GM12892 (cell line): Measurements from ENCODE around the gene TEX101.

Source experiments
- POLR2A ChIP-seq: IDR thresholded peaks from 2 replicates; pipeline ENCODE4 v1.6.1; 2011; ENCODE audit warnings: low read depth, low read length, control low read depth
- POLR2AphosphoS5 ChIP-seq: IDR thresholded peaks from 2 replicates; pipeline ENCODE4 v1.6.1; 2011; ENCODE audit warnings: low read depth, low read length, control low read depth
- TAF1 ChIP-seq: IDR thresholded peaks from 2 replicates; pipeline ENCODE4 v1.6.1; 2011; ENCODE audit warnings: low read depth, mild to moderate bottlenecking, control low read depth, low read length, borderline replicate concordance

GRCh38 chr19:43444531-43445287 lies 30.0 kb downstream of the TEX101 start:
- TF ChIP-seq POLR2A, result no peak
- no peak for TF ChIP-seq POLR2AphosphoS5
- no peak for TF ChIP-seq TAF1
